Right kidney (tissue), 1 donor: ENCODE results near the gene GMEB2.

ENCODE experiments used
- DNase-seq: peaks from one replicate; pipeline ENCODE4 v3.0.0-alpha.2; 2016

GMEB2 gene

GRCh38 chr20:63544958-63545516, 81.9 kb downstream of the GMEB2 start:
- DNase-seq = no peak

GRCh38 chr20:63544241-63544957, 82.5 kb downstream of the GMEB2 start:
- DNase-seq = no peak

GRCh38 chr20:63543733-63544132, 83.2 kb downstream of the GMEB2 start:
- DNase-seq = no peak

- DNase-seq = no peak
Observed at GRCh38 chr20:63543131-63543530, 83.8 kb downstream of the GMEB2 start.

GRCh38 chr20:63542696-63543095, 84.2 kb downstream of the GMEB2 start:
- no peak for DNase-seq

- DNase-seq = no peak
Observed at GRCh38 chr20:63542031-63542559, 84.8 kb downstream of the GMEB2 start.

GRCh38 chr20:63541371-63541770, 85.5 kb downstream of the GMEB2 start:
- peak; percentile 9 for DNase-seq

- peak; percentile 47 for DNase-seq
Observed at GRCh38 chr20:63540417-63541186, 86.3 kb downstream of the GMEB2 start.

- peak; percentile 2 for DNase-seq
Observed at GRCh38 chr20:63539441-63540370, 87.2 kb downstream of the GMEB2 start.

GRCh38 chr20:63539092-63539430, 87.8 kb downstream of the GMEB2 start:
- DNase-seq = no peak

- DNase-seq = no peak
Observed at GRCh38 chr20:63538204-63539091, 88.5 kb downstream of the GMEB2 start.
